ENCODE measurements around the gene AKR1C4.

GRCh38 chr10:5147981-5148677, 48.5 kb upstream of the AKR1C4 start:
- TF ChIP-seq CTCF (IDR thresholded peaks at IDR 0.05 in 8 of 11, conservative IDR thresholded peaks at IDR 0.05 in 3 of 11) (no peak), POLR2AphosphoS5 (IDR thresholded peaks at IDR 0.05) (no peak)
